Endometrial microvascular endothelial cells (primary cell): ENCODE measurements around the gene ELK4. TPM values are rescaled to one million over a fixed set of nuclear protein-coding genes. Genes with fewer than 3 reads are reported as not detected.

Experiments used
- in situ Hi-C: cut with HindIII; loops from 2 replicates; pipeline ENCODE4 v1.10.0; 2017; ENCODE audit warnings: low sequenced_read_pairs, low pct_unique_long_range_greater_than_20kb; ENCODE audit errors: inconsistent ontology term
- total RNA-seq: library from RNA; depleted of rRNA; stranded (reverse); fragments of >200 nt; gene quantifications from one replicate; pipeline ENCODE4 v1.2.3, GENCODE V29; 2015; ENCODE audit errors: inconsistent ontology term

Gene ELK4, protein sequence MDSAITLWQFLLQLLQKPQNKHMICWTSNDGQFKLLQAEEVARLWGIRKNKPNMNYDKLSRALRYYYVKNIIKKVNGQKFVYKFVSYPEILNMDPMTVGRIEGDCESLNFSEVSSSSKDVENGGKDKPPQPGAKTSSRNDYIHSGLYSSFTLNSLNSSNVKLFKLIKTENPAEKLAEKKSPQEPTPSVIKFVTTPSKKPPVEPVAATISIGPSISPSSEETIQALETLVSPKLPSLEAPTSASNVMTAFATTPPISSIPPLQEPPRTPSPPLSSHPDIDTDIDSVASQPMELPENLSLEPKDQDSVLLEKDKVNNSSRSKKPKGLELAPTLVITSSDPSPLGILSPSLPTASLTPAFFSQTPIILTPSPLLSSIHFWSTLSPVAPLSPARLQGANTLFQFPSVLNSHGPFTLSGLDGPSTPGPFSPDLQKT
- total RNA-seq = 28.9 TPM

DNA sequence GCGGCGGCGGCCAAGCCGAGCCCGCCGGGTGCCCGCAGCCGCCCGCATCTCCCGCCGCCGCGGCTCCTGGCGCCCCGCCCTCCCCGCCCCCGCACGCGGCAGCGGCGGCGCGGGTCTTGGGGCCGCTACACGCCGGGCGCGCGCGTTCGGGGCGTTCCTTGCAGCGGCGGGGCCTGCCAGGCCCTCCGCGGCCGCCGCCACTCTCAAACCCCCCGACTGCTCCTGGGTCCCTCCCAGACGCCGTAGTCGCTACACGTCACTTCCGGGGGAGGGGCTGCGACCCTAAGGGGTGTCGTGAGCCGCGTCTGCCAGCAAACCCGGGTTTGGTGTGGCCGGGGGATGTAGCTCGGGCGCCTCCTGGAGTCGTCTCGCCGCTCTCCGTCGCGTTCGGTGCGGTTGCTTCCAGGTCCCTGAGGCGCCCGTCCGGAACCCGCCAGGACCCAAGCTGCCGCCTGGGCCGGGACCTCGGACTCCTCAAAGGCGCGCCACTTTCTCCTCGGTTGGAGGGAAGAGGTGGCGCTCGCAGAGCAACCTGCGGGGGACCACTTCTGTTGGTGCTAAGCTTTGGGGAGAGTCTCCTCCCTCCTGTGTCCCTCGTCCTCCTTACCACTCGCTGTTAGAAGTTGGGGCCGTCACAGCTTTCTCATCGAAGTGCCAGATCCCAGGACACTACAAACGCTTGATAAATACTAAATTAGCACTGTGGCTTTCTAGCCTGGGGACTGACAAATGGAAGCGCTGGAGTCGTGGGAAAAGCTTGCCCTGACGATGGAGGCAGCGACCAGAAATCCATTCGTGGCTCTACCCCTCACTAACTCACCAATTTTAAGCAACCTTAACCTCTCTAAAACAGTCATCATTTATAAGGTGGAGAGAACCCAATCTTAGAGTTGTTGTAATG, at the start of gene ELK4:
ELK4 (minus strand) TSS at position 244 of the 901 bp plus-strand sequence. CDS start 8,129 bp downstream, outside the sequence.
- in situ Hi-C loops = no loop called here

DNA sequence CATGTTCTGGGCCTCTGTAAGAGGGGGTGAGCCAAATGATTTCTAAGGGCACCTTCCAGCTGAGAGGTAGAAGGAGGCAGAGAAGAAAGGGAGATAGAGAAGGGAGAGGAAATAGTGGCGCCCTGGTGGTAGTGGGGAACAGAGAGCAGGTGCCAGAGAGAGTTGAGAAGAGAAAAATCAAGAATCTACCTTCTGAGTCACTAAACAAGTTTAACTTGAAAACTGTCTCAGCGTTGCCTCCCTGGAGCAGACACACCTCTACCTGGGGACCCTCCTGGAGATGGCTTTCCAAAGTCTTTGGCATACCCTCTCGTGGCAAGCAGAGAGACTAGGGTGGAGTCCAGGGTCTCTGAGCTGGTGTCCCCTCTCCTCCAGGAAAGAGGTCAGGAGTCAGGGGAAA, 49.6 kb upstream of the ELK4 start:
- in situ Hi-C loops = no loop called here

DNA sequence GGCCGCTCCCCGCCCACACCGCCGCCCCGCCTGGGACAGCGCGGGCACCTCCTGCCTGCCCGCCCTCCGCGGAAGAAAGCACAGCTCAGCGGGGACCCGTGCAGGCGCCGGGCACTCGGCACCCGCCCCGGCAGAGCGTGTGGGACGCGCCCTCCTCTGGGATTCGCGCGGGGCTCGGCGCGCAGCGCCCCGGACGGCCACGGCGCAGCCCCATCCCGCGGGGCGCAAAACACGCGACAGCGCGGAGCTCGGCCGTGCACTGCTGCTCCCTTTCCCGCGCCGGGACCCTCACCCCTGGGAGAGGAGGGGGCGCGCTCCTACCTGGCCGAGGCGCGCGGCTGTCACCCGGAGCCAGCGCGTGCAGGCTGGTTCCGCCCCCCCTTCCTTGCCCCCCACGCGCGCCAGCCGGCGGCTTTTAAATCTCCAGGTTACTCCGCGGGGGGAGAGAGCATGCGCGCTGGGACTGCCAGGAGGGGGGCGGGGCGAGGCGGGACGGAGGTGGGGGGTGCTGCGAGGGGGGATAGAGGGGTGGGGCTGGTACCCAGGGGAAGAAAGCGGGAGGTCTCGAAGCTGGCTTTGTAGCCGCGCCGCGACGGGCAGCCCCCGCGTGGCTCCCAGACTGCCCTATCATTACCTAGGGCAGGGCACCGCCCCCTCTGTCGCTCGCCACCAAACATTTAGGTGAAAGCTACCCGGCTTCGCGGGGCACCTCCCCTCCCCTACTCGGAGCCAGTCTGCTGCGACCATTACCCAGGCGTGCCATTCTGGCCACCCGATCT, 48.5 kb upstream of the ELK4 start, which contains the start of gene SLC45A3:
SLC45A3 (minus strand) TSS at position 437 of the 779 bp plus-strand sequence. CDS start 15,853 bp downstream, outside the sequence.
- in situ Hi-C loops = no loop called here

DNA sequence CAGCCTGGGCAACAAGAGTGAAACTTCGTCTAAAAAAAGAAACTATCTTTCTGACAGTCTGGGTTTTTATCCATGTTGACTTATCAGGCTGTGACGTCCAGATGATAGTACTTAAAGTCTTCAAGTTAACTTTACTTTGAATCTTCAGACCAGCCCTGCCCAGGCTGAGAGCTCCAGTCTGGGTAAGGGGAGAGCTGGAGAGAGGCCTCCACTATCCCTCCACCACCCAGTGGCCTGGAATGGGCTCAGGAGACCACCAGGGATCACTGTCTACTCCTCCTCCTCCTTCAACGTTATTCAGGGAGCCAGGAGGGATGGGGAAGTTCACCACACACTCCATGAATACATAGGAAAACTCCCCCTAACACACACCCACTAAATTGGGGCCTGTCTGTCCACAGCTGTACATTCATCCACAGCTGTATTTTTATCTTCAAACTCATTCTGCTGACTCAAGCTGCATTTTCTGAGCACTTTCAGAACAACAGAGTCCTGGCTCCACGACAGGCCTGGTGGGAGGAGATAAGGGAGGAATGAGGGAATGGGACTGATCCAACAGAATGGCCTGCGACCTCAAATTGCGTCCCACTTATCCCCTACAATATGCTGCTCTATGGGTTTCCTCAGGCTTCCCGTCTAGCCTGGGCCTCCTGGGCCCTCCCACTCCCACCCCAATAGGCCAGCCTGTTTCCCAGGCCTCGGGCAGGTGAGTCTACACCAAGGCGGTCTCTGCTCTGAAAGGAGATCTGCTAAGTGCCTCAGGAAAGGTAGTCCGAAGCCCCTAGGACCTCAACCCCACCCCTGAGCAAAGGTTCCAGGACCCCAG, 46.7 kb upstream of the ELK4 start:
- in situ Hi-C loops = no loop called here

DNA sequence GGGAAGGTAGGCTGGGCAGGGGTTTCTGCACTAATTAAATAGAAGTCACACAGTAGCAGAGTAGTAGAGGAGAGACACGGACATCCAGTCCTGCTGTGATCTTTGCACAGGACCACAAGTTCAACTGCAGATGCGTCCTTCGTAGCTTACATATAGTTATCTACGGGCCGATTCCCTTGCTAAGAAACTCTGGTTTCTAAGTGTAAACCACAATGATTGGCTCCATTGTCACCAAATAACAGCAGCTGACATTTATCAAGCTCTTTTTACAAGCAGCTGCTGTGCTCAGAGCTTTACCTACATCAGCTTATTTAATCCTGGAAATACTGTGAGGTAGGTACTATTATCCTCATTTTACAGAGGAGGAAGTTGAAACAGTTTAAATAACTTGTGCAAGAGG, 45.4 kb upstream of the ELK4 start:
- in situ Hi-C loops = no loop called here

DNA sequence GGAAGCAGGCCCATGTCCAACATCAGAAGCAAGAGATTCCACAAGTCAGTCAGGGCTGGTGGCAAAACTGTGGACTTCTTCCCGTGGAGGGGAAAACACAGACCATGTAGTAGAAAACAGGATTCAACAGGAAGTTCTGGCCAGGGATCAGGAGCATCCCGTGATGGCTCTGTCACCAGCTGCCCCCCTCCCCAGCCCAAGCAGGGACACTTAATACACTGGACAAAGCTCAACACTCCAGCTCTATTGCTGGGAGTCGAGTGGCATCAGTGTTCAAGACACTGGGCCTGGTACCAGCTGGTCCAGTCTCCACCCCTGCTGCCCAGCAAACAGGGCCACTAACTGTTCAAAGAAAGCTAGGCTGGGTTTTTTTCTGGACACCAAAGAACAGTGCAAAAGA, 44.8 kb upstream of the ELK4 start:
- in situ Hi-C loops = no loop called here

DNA sequence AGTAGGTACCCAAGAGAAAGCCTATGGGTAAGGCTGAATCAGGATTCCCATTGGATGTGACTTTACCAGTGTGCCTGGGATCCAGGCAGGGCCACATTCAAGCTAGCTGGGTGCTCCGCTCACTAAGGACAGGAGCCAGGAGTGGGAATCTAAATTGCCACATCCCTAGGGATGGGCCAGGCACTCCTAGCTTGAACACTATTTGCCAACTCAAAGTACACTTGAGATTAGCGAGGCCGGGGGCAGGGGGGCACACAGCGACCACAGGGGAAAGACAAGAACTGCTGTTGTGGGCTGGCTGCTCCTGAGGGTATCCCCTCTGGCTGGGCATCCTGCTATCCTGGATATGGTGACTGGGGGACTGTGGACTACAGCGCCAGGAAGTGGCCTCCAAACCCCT, 44.2 kb upstream of the ELK4 start:
- in situ Hi-C loops = no loop called here

DNA sequence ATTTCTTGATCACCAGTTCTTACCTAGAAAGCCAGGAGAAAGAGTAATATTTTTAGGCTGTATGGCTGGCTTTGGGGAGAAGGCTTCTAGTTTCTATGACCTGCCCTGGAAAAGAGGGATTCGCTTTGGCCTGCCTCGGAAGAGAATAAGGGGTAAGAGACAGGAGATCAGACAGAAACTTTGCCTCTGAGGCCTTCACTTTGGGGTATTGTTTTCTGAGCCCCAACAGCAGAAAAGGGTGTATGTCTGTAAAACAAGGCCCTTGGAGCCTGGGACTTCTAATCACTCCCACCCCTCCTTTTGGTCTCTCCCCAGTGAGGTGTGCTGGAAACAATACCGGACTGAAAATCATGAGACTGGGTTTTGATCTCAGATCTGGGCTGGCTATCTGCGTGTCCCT, 43.4 kb upstream of the ELK4 start:
- in situ Hi-C loops = no loop called here

DNA sequence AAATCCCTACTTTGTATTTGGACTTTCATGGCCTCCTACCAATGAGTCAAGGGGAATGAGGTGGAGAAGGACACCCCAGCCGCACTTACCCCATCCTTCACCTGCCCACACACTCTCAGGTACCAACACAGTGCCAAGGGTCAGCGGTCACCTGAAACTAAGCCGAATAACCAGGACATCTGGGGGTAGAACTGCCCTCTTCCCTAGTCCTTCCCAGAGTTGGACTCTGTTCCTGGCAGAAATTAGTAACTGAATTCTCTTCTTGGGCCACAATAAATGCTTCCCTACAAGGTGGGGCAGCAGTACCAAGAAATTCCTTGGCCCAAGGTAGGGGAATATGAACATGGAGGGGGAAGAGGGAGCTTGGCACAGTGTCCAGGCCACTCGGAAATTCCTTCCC, 41.2 kb upstream of the ELK4 start:
- in situ Hi-C loops = no loop called here

DNA sequence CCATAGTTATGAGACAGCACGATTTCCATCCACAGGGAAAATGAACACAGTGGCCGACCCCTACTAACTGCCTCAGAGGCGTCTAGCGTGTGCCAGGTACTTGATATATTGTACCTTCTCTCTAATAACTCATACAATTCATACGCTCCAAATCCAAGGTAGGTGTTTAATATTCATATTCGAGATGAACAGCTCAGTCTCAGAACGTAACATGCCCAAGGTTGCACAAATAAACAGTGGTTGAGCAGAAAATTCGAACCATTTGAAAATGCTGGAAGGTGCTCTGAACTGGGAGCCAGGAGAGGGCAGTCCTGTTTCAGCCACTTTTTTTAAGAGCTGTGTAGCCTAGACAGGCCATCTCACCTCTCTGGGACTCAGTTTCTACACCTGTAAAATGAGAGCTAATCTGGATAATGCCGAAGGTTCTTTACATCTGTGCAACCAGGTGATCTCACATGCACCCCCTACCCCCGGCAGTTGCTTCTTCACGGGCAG, 40.6 kb upstream of the ELK4 start:
- in situ Hi-C loops = no loop called here

DNA sequence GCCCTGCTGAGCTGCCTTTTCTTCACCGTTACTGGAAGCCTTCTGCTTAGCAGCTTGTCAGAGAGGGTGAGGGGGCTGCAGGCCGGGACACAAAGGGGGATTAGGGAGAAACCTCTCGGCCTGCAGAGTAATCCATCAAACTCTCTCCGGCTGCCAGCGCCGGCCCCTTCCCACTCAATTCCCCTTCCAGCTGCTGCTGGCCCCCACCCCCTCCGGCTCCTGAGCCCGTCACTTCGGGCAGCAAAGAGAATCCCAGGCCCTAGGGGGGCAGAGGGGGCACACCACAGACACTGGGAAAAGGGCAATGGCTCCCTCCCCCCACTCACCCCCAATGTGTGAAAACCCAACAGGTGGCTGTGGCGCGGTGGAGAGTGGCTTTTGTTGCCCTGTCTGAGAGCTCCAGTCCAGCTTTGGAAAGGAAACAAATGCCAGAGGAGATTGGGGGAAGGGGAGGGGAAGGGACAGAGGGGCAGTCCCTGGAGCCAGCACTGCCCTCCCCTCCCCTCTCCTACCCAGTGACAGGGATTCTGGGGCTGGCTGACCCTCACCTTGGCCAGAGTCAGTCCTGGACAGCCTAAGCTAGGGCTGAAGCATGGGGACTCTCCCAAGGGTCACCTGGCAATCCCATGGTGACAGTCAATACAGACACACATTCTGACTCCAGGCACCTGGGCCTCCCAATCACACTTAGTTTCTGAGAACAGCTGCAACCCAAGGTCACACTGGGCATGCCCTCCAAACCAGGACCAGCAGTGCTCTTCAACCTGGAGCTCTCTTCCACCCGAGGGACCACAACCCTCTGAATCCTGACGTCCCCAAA, 39.0 kb upstream of the ELK4 start:
- in situ Hi-C loops = no loop called here

DNA sequence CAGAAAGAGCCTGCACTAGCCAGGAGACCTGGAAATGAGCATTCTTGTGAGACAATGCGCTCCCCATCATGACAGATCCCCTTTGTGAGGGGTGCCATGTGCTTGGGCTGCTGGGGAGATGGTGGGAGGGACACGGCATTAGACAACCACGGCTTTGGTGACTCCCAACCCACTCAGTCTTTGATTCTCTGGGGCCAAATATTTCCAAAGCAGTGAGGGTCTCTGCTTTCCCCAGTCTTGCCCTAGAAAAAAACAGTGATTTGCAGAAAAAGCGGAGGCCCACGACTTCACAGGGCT, 38.3 kb upstream of the ELK4 start:
- in situ Hi-C loops = no loop called here

DNA sequence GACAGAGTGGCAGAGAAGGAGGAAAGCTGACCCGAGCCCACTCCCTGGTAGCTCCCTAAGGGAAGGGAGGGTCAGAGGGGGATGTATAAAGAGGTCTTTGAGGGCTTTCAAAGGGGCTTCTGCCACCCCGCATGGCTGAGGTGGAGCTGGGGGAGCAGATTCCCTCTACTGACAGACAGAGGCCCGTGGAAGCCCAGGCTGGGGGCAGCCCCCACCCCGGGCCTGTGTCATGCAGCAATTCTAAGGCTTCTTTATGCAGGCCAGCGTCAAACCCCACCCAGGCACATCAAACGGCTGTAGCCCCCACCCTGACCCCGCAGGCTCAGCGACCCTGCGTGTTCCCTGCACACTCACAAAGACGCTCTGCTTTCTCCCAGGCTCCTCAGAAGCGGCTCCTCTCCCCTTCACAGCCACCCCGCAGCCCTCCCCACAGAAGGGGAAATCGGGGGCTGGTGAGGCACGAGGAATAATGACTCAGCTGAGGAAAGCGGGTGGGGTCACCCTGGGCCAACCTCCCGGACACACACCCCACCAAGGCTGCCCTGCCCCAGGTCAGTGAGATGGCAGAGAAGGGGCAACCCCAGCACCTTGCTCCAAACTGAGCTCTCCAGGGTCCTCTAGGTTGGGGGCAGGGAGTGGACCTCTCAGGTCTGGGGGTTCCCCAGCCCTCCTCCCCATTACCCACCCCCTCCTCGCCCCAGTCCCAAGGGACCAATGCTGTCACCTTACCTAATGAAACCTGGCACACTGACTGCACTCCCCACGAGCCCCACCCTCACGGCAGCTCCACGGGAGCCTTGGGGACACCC, 37.7 kb upstream of the ELK4 start:
- in situ Hi-C loops = loop anchor here (10.0 kb wide), 1 partner anchor 45 kb away; no protein-coding TSS in a partner anchor

DNA sequence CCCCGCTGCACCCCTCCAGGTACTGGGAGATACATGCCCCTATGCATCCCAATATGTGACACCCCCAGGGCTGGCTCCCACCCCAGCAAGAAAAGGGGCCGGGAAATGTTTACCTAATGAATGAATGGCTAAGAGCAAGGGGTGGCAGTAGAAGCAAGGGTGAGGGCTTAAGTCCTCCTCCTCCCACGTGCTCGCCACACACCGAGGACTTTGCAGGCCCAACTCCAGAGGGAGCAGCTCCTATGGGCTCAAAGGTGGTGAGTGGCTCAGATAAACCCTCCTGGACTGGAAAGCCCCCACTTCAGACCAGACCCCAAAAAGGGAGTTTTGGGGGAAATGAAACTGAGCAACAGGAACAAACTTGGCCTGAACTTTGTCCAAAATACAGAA, 37.1 kb upstream of the ELK4 start:
- in situ Hi-C loops = loop anchor here (10.0 kb wide), 1 partner anchor 46 kb away; no protein-coding TSS in a partner anchor

DNA sequence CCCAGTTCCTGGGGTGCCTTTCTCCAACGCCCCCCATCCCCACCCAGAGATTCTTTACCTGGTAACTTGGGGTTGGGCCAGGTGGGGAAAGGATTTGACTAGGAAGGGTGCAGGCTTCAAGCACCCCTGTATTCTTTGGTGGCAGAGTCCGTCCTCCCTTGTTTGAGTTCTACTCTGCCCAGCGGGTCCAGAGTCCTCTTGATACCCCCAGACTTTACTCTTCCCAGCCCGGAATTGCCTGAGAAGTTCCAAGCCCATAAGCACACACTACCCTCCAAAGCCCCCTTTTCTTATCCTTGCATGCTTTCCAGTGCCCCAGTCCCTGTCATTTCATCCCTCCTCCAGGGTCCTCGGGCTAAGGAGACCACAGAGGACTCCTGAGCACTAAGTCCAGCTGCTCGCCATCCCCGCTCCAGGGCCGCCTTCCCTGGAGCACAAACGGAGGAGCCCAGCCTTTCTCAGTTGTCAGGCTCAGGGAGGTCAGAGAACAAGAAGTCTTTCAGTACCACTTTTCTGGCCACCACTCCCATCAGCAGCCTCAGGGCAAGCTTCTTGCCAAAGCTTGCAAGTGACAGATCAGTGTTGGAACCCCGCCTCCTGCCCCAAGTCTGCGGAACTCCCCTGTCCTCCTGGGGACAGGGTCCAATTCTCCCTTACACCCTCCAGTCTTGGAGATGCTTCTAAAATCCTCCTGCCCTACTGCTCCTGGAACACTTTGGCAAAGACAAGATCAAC, 36.3 kb upstream of the ELK4 start:
- in situ Hi-C loops = loop anchor here (10.0 kb wide), 1 partner anchor 47 kb away; no protein-coding TSS in a partner anchor
